Measurements from ENCODE around the gene CAMSAP2.
"Not testable (repeated sequence)": the region's sequence is repeated elsewhere in the genome, so short reads cannot be mapped to it uniquely, and the experiment has no call there.

Gene CAMSAP2

DNA sequence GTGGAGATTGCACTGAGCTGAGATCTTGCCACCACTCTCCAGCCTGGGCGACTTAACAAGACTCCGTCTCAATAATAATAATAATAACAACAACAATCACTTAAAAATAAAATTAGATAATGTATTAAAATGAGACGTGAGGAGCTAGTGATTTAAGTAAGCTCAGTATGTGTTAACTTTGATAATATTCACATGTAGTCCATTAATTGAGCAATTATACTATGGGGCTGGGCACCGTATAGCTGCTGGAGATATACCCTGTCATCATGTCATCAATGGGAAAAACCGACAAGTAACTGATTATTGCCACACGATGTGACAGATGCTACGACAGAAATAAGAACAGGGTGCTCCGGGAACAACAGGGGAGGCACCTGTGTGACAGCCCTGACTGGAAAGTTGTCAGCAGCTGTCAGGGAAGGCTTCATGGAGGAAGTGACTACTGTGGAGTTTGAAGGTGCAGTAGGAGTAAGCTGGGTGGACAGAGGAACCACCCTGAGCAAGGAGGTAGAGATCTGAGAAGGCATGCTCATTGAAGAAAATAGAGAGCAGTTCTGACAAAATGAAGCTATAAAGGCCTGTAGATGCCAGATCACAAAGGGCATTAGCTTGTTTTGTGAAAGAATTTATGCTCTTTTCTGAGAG, 924 bp upstream of the CAMSAP2 start:
- in situ Hi-C loops (cut with HindIII; ENCODE audit: low pct_ligation_motif_present, low pct_unique_long_range_greater_than_20kb, low sequenced_read_pairs): no loop called here
- DNase-seq: no peak

DNA sequence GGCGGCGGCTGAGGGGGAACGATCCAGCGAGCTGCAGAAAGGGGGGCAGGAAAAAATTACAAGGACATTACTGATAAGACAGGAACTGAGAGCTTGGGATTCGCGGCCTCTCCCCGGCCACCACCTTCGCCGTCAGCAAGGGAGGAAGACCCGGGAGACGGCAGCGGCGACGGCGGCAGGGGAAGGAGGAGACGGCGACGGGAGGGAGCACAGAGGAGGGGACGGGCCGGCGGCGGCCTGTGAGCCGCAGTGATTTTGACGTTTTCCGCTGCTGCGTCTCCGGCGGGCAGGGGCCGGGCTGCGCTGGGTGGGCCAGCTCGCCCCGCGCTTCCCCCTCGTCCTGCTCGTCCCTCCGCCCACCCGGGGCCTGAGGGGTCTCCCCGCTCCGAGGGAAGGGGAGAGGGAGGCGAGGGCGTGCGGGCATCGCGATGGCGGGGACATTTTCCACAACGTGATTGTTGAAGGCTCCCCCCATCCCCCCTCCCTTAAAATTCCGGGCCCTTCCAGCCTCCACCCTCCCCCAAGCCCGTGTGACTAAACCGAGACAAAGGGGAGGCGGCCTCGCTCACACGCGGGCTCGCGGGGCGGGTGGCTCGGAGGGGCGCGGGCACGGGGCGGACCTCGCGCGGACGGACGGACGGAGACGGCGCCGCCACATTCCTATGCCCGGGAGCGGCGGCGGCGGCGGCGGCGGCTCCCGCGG, 407 bp downstream of the CAMSAP2 start:
- in situ Hi-C loops (cut with HindIII; ENCODE audit: low pct_ligation_motif_present, low pct_unique_long_range_greater_than_20kb, low sequenced_read_pairs): no loop called here

GRCh38 chr1:200739702-200740570, 1.2 kb downstream of the CAMSAP2 start:
- peak; percentile 24 for DNase-seq
- in situ Hi-C loops (cut with HindIII; ENCODE audit: low pct_ligation_motif_present, low pct_unique_long_range_greater_than_20kb, low sequenced_read_pairs): no loop called here

More for the DNA sequence above, 407 bp downstream of the CAMSAP2 start:
- peak; percentile 88 for DNase-seq

DNA sequence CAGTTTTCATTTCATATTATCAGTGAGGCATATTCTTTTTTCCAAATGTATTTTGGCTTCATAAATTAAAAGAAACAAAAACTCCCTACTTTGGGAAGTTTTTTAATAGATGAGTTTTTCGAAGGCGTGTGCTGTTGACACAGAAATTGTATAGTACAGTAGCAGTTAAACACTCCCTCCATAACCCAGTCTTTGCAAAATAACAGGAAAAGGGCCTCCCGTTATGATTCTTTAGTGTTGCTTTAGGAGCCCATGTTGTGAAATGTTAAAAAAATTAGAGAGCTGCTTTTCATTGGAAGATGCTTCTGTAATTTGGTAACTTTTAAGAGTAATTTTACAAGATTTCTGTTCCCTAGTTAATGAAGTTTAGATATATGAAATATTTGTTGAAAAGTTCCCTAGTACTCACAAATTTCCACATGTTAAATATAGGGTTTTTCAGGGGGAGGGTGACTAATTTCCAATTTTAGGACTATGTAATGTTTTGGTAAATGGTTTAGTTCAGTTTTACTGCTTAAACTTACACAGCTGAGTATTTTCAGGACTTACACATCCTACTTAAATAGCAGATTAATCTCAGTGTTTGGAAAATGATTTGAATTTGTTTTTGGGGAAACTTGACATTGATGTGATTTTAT, 2.0 kb downstream of the CAMSAP2 start:
- in situ Hi-C loops (cut with HindIII; ENCODE audit: low pct_ligation_motif_present, low pct_unique_long_range_greater_than_20kb, low sequenced_read_pairs): no loop called here
- no peak for DNase-seq

DNA sequence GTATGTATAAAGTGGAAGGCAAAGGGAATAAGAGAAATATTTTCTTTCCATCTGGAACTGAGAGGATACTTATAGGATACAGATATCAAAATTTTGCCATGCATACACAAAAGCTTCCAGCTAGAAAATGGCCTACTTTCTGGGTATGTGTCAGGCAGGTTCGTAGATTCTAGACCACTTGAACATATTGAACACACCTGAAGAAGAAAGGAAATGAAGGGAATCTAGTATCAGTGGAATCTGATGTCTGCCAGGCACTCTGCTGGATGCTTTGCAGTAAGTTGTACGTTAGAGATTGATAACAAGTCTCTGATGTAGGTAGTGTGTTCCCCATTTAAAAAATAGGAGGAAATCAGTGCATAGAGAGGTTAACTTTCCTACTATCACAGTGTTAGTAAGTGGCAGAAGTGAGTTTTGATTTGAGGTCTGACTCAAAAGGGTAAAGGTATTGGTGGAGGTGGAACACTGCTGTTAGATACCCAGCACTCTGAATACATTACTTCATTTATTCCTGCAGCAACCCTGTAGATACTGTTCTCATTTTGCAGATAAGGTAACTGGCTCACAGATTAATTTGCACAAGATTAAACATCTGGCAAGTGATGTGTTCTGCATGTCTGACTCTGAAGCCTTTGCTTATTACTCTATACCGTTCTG, 3.0 kb downstream of the CAMSAP2 start:
- in situ Hi-C loops (cut with HindIII; ENCODE audit: low pct_ligation_motif_present, low pct_unique_long_range_greater_than_20kb, low sequenced_read_pairs): no loop called here
- DNase-seq: no peak

- in situ Hi-C loops (cut with HindIII; ENCODE audit: low pct_ligation_motif_present, low pct_unique_long_range_greater_than_20kb, low sequenced_read_pairs): no loop called here
- DNase-seq: no peak
Observed at GRCh38 chr1:200744143-200744542, 5.5 kb downstream of the CAMSAP2 start.

DNA sequence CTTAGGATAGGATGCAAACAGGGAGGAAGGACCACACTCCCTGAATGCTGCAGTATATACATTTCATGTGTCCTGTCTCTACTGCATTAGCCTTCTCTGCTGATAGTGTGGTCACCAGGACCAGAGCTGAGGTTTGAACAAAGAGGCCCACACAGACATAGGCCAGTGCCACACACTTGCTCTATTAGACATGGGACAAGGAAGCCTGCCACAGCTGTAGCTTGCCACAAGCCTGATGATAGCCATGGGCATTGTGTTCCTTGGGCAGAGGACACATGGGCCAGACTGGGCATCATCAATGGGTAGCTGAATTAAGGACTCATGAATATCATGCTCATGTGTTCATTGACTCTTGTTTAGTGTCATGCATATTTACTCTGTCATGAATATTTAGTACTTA, 10.4 kb downstream of the CAMSAP2 start:
- in situ Hi-C loops (cut with HindIII; ENCODE audit: low pct_ligation_motif_present, low pct_unique_long_range_greater_than_20kb, low sequenced_read_pairs): no loop called here
- DNase-seq: no peak

- in situ Hi-C loops (cut with HindIII; ENCODE audit: low pct_ligation_motif_present, low pct_unique_long_range_greater_than_20kb, low sequenced_read_pairs); DNase-seq: not testable (repeated sequence)
Observed at GRCh38 chr1:200750749-200751148, 12.1 kb downstream of the CAMSAP2 start.

DNA sequence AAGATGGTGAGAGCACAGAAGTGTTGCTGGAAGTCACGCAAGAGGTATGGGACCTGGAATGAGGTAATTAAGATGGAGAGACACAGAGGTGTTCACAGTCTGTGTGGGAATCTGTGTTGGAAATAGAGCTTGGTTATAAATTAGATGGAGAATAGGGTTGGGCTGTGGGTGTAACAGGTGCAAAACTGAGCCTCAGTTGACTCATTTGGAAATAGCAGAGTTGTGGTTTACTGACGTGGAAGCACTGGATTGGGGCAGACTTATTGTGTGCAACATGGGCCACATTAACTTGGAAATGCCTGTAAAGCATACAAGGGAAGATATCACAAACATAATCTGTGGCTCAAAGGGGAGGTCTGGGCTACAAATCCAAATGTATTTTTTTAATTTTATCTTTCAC, 13.0 kb downstream of the CAMSAP2 start:
- in situ Hi-C loops (cut with HindIII; ENCODE audit: low pct_ligation_motif_present, low pct_unique_long_range_greater_than_20kb, low sequenced_read_pairs): no loop called here
- DNase-seq: no peak

DNA sequence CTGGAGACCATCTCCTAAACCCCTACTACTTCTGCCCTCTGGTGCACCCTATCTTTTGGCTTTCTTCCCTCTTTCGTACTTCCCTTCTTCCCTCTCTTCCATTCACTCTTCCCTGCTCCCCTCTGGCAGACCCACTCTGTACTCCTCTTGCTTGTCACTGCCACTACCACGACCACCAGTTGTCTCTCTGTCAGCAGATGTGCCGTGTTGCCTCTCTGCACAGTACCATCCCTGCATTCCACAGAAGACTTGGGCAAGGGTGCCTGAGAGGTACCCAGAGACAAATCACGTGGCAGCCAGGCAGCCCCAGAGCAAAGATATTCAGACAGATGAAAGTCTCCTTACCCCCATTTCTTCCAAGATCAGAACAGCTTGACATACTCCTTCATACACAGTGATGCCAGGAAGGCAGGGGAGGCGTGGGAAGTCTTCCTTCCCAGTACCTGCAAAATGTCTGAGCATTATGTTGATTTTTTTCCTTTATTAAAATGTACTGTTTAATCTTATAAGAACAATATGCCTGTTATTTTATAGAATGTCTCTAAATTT, 15.0 kb downstream of the CAMSAP2 start:
- no peak for DNase-seq
- in situ Hi-C loops (cut with HindIII; ENCODE audit: low pct_ligation_motif_present, low pct_unique_long_range_greater_than_20kb, low sequenced_read_pairs): no loop called here

- in situ Hi-C loops (cut with HindIII; ENCODE audit: low pct_ligation_motif_present, low pct_unique_long_range_greater_than_20kb, low sequenced_read_pairs): no loop called here
- DNase-seq: no peak
Observed at GRCh38 chr1:200755456-200755855, 16.8 kb downstream of the CAMSAP2 start.

- no peak for DNase-seq
- in situ Hi-C loops (cut with HindIII; ENCODE audit: low pct_ligation_motif_present, low pct_unique_long_range_greater_than_20kb, low sequenced_read_pairs): no loop called here
Observed at GRCh38 chr1:200762089-200762488, 23.4 kb downstream of the CAMSAP2 start.

- in situ Hi-C loops (cut with HindIII; ENCODE audit: low pct_ligation_motif_present, low pct_unique_long_range_greater_than_20kb, low sequenced_read_pairs): no loop called here
- DNase-seq: no peak
Observed at GRCh38 chr1:200767321-200767720, 28.6 kb downstream of the CAMSAP2 start.

DNA sequence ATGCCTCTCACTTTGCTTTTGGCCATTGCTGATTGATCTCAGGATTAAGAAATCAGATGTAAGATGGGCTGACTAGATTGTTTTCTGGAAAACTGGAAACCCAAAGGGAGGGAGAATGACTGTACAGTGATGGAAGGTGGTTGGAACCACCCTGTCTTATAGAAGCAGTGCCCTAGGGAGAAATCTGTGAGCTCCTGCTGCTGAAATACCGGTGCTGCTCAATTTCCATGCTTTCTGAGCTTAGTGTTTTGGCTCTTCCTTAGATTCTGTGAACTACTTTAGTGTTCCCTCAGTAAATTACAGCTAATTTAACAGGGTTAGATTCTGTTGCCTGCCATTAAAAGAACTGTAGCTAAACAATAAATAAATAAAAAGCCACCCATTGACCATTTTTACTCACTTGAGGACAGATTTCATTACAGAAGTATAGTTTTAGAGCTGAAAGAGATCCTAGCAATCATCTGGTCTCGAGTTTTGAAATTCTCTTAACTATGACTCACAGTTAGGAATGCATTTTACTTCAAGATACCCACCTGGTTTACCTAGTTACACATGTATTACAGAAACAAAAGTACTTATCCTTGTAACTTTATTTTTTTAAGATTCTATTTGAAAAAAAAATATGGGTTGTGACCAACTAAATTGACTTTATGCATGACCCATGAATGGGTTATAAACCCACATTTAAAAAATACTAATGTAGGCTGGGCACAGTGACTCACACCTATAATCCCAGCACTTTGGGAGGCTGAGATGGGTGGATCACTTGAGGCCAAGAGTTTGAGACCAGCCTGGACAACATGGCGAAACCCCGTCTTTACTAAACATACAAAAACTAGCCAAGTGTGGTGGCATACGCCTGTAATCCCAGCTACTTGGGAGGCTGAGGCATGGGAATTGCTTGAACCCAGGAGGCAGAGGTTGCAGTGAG, 33.2 kb downstream of the CAMSAP2 start:
- in situ Hi-C loops (cut with HindIII; ENCODE audit: low pct_ligation_motif_present, low pct_unique_long_range_greater_than_20kb, low sequenced_read_pairs): no loop called here
- DNase-seq: peak; percentile 19

DNA sequence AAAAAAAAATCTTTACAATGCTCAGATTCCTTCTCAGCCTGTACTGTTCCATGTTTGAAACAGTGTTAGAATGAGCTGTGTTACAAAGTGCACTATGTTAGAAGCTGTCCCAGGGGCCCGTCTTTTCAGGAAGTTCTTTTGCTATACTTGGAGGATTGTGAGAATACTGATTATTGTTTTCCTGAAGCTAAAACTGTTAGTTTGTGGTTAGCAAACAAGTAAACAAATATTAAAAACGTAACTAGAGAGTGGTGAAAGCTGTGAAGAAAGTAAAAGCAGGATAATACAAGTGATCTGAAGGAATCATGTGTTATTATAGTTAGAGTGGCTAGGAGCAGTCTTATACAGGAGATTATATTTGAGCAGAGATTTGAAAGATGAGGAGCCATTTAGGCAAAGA, 35.6 kb downstream of the CAMSAP2 start:
- in situ Hi-C loops (cut with HindIII; ENCODE audit: low pct_ligation_motif_present, low pct_unique_long_range_greater_than_20kb, low sequenced_read_pairs): no loop called here
- DNase-seq: no peak

DNA sequence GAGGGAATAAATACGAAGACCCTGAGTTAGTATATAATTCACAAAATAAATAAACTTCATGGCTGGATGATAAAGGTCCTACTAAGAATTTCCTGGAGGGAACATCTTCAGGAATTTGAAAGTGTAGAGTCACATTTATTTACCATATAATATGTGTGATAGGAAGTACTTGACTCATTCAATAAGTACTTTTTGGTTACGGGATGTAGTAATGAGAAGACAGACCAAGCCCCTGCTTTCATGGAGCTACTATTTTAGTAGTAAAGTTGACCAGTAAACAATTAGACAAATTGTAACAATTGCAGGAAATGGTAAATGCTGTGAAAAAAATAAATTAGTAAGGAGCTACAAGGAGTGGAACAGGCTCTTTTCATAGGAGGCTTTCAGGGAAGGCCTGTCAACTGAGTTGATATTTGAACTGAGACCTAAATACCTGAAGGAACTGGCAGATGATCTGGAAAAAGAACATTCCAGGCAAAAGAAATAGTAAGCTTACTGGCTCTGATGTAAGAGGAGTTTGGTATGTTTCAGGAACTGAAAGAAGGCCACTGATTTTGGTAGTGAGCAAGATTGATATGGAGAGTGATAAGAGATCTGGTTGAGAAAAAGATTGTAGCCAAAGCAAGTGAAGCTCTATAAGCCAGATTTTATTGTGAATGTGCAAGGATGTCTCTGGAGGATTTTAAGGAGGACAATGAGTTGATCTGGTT, 36.2 kb downstream of the CAMSAP2 start:
- no peak for DNase-seq
- in situ Hi-C loops (cut with HindIII; ENCODE audit: low pct_ligation_motif_present, low pct_unique_long_range_greater_than_20kb, low sequenced_read_pairs): no loop called here

GRCh38 chr1:200775850-200776249, 37.2 kb downstream of the CAMSAP2 start:
- in situ Hi-C loops (cut with HindIII; ENCODE audit: low pct_ligation_motif_present, low pct_unique_long_range_greater_than_20kb, low sequenced_read_pairs): no loop called here
- DNase-seq: no peak

Data from ACHN (cell line).